OCI-LY1 (cell line): ENCODE data around the gene LDLRAD4.

ENCODE experiments used
- H2AFZ ChIP-seq: fragments of 200-600 bp; sonication (generic), shearing (Covaris generic); 2 replicates; pipeline ENCODE4 v1.6.0; 2014; ENCODE audit warnings: antibody characterized with exemption, mild to moderate bottlenecking, low read length
- H3F3A ChIP-seq: fragments of 200-600 bp; sonication (generic), shearing (Covaris generic); 2 replicates; pipeline ENCODE4 v1.6.0; 2014; ENCODE audit warnings: mild to moderate bottlenecking, antibody characterized with exemption, low read length, moderate library complexity; ENCODE audit not compliant: insufficient read depth
- H3K27ac ChIP-seq: fragments of 200-600 bp; sonication (generic); 2 replicates; pipeline ENCODE4 v1.5.1; 2014; ENCODE audit warnings: low read length, mixed run types, mild to moderate bottlenecking, low read depth; ENCODE audit not compliant: poor library complexity, severe bottlenecking
- H3K27me3 ChIP-seq: fragments of 200-600 bp; sonication (generic); 2 replicates; pipeline ENCODE4 v1.6.0; 2014; ENCODE audit warnings: antibody characterized with exemption, mild to moderate bottlenecking, low read length, moderate library complexity; ENCODE audit not compliant: insufficient read depth
- H3K36me3 ChIP-seq: fragments of 200-600 bp; sonication (generic); 2 replicates; pipeline ENCODE4 v1.6.1; 2014; ENCODE audit warnings: mild to moderate bottlenecking, antibody characterized with exemption, low read length, moderate library complexity, mixed read lengths; ENCODE audit not compliant: insufficient read depth
- H3K4me1 ChIP-seq: fragments of 200-600 bp; sonication (generic); 2 replicates; pipeline ENCODE4 v1.5.1; 2014; ENCODE audit warnings: mild to moderate bottlenecking, low read length, moderate library complexity; ENCODE audit not compliant: insufficient read depth, severe bottlenecking
- H3K4me2 ChIP-seq: fragments of 200-600 bp; sonication (generic), shearing (Covaris generic); 2 replicates; pipeline ENCODE4 v1.6.1; 2014; ENCODE audit warnings: low read length
- H3K4me3 ChIP-seq: fragments of 200-600 bp; sonication (generic); 2 replicates; pipeline ENCODE4 v1.5.1; 2014; ENCODE audit warnings: low read length, low read depth, mild to moderate bottlenecking, mixed read lengths; ENCODE audit not compliant: poor library complexity, severe bottlenecking
- H3K79me2 ChIP-seq: fragments of 200-600 bp; shearing (Covaris generic); 2 replicates; pipeline ENCODE4 v1.6.1; 2016; ENCODE audit warnings: mixed run types, low read length, mixed read lengths; ENCODE audit not compliant: insufficient read depth
- H3K9ac ChIP-seq: fragments of 200-600 bp; sonication (generic), shearing (Covaris generic); 2 replicates; pipeline ENCODE4 v1.6.1; 2014; ENCODE audit warnings: mild to moderate bottlenecking, low read length, mixed read lengths
- H3K9me2 ChIP-seq: fragments of 200-600 bp; sonication (generic), shearing (Covaris generic); 2 replicates; pipeline ENCODE4 v1.6.1; 2014; ENCODE audit warnings: low read depth, mild to moderate bottlenecking, low read length, mixed read lengths
- H3K9me3 ChIP-seq: fragments of 200-600 bp; shearing (Covaris generic); 2 replicates; pipeline ENCODE4 v1.6.1; 2014; ENCODE audit warnings: low read length, mixed read lengths
- H4K20me1 ChIP-seq: fragments of 200-600 bp; sonication (generic), shearing (Covaris generic); 2 replicates; pipeline ENCODE4 v1.6.0; 2016; ENCODE audit warnings: mild to moderate bottlenecking, low read length; ENCODE audit not compliant: insufficient read depth
- EZH2 ChIP-seq: fragments of 200-600 bp; sonication (generic), shearing (Covaris generic); IDR thresholded peaks from 2 replicates; pipeline ENCODE4 v1.8.0; 2017; ENCODE audit warnings: borderline replicate concordance, mixed run types, mild to moderate bottlenecking, antibody characterized with exemption, low read length, moderate library complexity, mixed read lengths
- TF ChIP-seq, protein P1 (sequence below): fragments of 200-600 bp; sonication (generic), shearing (Covaris generic); IDR thresholded peaks from 2 replicates; pipeline ENCODE4 v1.5.1; 2017; ENCODE audit warnings: mild to moderate bottlenecking, antibody characterized with exemption, low read length, moderate library complexity, mixed read lengths

Gene LDLRAD4

DNA sequence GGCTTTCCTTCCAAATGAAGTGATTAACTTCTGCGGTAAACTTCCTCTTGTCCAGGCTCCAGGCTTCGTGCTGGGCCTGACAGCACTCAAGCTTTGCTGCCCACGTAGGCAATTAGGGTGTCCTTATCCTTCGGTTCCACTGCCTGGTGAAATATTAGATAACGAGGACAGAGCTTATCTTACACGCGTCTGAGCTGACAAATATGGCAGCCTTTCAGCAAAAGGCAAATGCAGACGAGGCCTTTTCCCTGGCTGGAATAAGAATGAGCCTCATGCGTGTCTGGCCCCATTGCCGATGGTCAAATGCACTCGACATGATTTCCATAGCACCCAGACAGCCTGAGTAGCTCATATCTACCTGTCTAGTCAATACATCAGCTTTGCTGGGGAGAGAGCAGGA lies 366.3 kb downstream of the LDLRAD4 start:
- peak overlapping the region; percentile 25 for H3K27ac ChIP-seq
- H2AFZ ChIP-seq = no peak overlapping the region
- no peak overlapping the region for H3K4me3 ChIP-seq
- H3K9ac ChIP-seq = no peak overlapping the region
- no peaks in the 10 kb centered on the region for H3K9me2 ChIP-seq
- no peaks in the 10 kb centered on the region for H3F3A ChIP-seq
- peaks cover 41% of the 10 kb centered on the region for H3K4me1 ChIP-seq
- H3K4me2 ChIP-seq = no peak overlapping the region
- TF ChIP-seq EZH2 = no peak
- TF ChIP-seq, protein P1, sequence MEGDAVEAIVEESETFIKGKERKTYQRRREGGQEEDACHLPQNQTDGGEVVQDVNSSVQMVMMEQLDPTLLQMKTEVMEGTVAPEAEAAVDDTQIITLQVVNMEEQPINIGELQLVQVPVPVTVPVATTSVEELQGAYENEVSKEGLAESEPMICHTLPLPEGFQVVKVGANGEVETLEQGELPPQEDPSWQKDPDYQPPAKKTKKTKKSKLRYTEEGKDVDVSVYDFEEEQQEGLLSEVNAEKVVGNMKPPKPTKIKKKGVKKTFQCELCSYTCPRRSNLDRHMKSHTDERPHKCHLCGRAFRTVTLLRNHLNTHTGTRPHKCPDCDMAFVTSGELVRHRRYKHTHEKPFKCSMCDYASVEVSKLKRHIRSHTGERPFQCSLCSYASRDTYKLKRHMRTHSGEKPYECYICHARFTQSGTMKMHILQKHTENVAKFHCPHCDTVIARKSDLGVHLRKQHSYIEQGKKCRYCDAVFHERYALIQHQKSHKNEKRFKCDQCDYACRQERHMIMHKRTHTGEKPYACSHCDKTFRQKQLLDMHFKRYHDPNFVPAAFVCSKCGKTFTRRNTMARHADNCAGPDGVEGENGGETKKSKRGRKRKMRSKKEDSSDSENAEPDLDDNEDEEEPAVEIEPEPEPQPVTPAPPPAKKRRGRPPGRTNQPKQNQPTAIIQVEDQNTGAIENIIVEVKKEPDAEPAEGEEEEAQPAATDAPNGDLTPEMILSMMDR = no peak
- H3K36me3 ChIP-seq = no peaks in the 10 kb centered on the region
- no peaks in the 10 kb centered on the region for H3K79me2 ChIP-seq
- no peaks in the 10 kb centered on the region for H4K20me1 ChIP-seq
- no peaks in the 10 kb centered on the region for H3K9me3 ChIP-seq
- no peaks in the 10 kb centered on the region for H3K27me3 ChIP-seq

DNA sequence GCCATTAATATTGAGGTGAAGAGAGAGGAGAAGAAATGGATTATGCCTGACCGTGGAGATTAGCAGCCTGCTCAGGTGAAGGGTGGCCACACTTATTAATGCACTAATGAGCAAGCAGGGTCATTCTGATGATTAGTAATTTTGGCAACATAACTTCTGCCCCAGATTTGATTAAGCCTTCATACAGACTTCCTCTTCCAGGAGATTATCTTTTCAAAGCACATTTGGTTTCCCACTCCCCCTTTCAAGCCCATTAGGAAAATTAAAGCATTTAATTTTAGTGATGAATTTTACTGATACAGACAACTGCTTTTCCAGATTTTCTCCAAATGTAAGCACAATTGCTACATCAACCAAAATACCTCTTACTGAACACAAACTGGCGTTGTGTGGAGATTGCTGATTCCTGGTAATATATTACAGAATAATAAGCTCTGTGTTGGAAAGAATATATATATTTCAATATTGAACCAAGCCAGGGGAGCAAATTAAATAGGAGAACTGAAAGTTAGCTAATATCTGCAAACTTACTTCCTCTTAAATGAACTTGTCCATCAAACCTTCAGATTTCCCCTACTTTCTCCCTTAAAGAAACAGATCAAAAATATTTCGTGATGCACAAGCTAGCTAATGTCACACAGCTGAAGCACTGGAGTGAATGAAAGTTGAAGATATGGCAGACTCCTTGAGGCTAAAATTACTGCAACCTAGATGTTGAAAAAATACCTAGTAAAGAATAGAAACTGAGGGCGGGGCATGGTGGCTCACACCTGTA lies 367.0 kb downstream of the LDLRAD4 start:
- no peak for TF ChIP-seq EZH2
- TF ChIP-seq, protein P1 = no peak
- peaks cover 35% of the 10 kb centered on the region for H3K4me1 ChIP-seq
- H3F3A ChIP-seq = no peaks in the 10 kb centered on the region
- no peak overlapping the region for H3K9ac ChIP-seq
- H3K4me3 ChIP-seq = no peak overlapping the region
- no peak overlapping the region for H2AFZ ChIP-seq
- no peaks in the 10 kb centered on the region for H3K27me3 ChIP-seq
- no peaks in the 10 kb centered on the region for H3K36me3 ChIP-seq
- H3K27ac ChIP-seq = peak overlapping the region; percentile 25
- H4K20me1 ChIP-seq = no peaks in the 10 kb centered on the region
- no peaks in the 10 kb centered on the region for H3K9me3 ChIP-seq
- no peaks in the 10 kb centered on the region for H3K79me2 ChIP-seq
- no peak overlapping the region for H3K4me2 ChIP-seq
- no peaks in the 10 kb centered on the region for H3K9me2 ChIP-seq

DNA sequence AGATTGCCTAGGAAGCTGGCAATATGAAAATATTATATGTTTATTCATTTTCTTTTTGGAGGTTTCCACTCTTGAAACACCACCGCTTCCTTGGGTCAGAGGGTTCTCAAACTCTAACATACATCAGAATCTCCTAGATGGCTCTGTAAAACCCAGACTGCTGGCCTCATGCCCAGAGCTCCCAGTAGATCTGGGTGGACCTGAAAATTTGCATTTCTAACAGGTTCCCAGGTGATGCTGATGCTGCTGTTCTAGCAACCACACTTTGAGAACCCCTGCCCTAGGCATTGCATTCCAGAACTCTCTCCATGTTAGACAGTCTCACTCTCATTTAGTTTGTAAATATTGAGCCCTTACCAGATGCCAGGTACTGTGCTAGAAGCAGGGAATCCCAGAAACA lies 368.4 kb downstream of the LDLRAD4 start:
- no peaks in the 10 kb centered on the region for H3K36me3 ChIP-seq
- H3K4me3 ChIP-seq = no peak overlapping the region
- no peak overlapping the region for H3K9ac ChIP-seq
- no peak overlapping the region for H3K4me2 ChIP-seq
- H3K9me3 ChIP-seq = no peaks in the 10 kb centered on the region
- no peaks in the 10 kb centered on the region for H3K27me3 ChIP-seq
- no peak for TF ChIP-seq EZH2
- TF ChIP-seq, protein P1 = no peak
- H2AFZ ChIP-seq = no peak overlapping the region
- no peaks in the 10 kb centered on the region for H3K79me2 ChIP-seq
- H3K4me1 ChIP-seq = peaks cover 28% of the 10 kb centered on the region
- H3F3A ChIP-seq = no peaks in the 10 kb centered on the region
- no peaks in the 10 kb centered on the region for H3K9me2 ChIP-seq
- no peaks in the 10 kb centered on the region for H4K20me1 ChIP-seq
- H3K27ac ChIP-seq = peak overlapping the region; percentile 31
